Measurements from ENCODE around the gene PDE8B. TPM values are rescaled to one million over a fixed set of nuclear protein-coding genes. Genes with fewer than 3 reads are reported as not detected.
"Not testable (repeated sequence)": the region's sequence is repeated elsewhere in the genome, so short reads cannot be mapped to it uniquely, and the experiment has no call there.

PDE8B gene
- total and polyA plus RNA-seq, 7 donors = 0.23 to 11.3 (median 2.9) TPM

- peaks cover 0 to 44% (median 9%) of the 10 kb centered on the region in 4 donors for H3K36me3 ChIP-seq
- intact Hi-C loops (cut with DNase I) = no loop called here
- TF ChIP-seq POLR2A (IDR thresholded peaks at IDR 0.05) (no peak), POLR2AphosphoS5 (IDR thresholded peaks at IDR 0.05) (no peak), EP300 (IDR thresholded peaks at IDR 0.05) (no peak), CTCF (IDR thresholded peaks at IDR 0.05) (no peak)
- H3K27me3 ChIP-seq = no peaks in the 10 kb centered on the region
- no peak overlapping the region for H3K4me3 ChIP-seq
- 87 to 88% methylated on average over 2 of the region's 2 CpGs for WGBS, 2 donors
- no peaks in the 10 kb centered on the region for H3K9me3 ChIP-seq
- no peaks in the 10 kb centered on the region for H3K4me1 ChIP-seq
- H3K27ac ChIP-seq = no peak overlapping the region
- no peak for DNase-seq
These were observed 239.5 kb downstream of the PDE8B start for GRCh38 chr5:77449981-77450380.

- WGBS, 2 donors = 94 to 100% methylated on average over 1 of the region's 1 CpG
- Histone ChIP-seq H3K4me3 (no peak overlapping the region), H3K27ac (no peak overlapping the region), H3K27me3 (no peaks in the 10 kb centered on the region), H3K9me3 (no peaks in the 10 kb centered on the region), H3K36me3 (peaks cover 0 to 38% (median 8%) of the 10 kb centered on the region in 4 donors), H3K4me1 (no peaks in the 10 kb centered on the region)
- DNase-seq = no peak
- intact Hi-C loops (cut with DNase I) = no loop called here
- TF ChIP-seq POLR2AphosphoS5 (IDR thresholded peaks at IDR 0.05) (no peak), POLR2A (IDR thresholded peaks at IDR 0.05) (no peak), EP300 (IDR thresholded peaks at IDR 0.05) (no peak), CTCF (IDR thresholded peaks at IDR 0.05) (no peak)
These were observed 241.9 kb downstream of the PDE8B start for GRCh38 chr5:77452351-77452750.

- TF ChIP-seq POLR2AphosphoS5 (IDR thresholded peaks at IDR 0.05) (no peak), POLR2A (IDR thresholded peaks at IDR 0.05) (no peak), EP300 (IDR thresholded peaks at IDR 0.05) (no peak), CTCF (IDR thresholded peaks at IDR 0.05) (no peak)
- no peak for DNase-seq
- 94 to 96% methylated on average over 3 of the region's 3 CpGs for WGBS, 2 donors
- no peaks in the 10 kb centered on the region for H3K4me1 ChIP-seq
- no peak overlapping the region for H3K27ac ChIP-seq
- peaks cover 0 to 26% (median 1%) of the 10 kb centered on the region in 4 donors for H3K36me3 ChIP-seq
- no peaks in the 10 kb centered on the region for H3K9me3 ChIP-seq
- H3K27me3 ChIP-seq = no peaks in the 10 kb centered on the region
- H3K4me3 ChIP-seq = no peak overlapping the region
- intact Hi-C loops (cut with DNase I) = no loop called here
These were observed 243.6 kb downstream of the PDE8B start for GRCh38 chr5:77454123-77454522.

- Histone ChIP-seq H3K9me3 (no peaks in the 10 kb centered on the region), H3K36me3 (peaks cover 0 to 15% (median 0%) of the 10 kb centered on the region in 4 donors), H3K4me1 (peaks cover 0 to 4% (median 1%) of the 10 kb centered on the region in 4 donors), H3K4me3 (no peak overlapping the region), H3K27me3 (no peaks in the 10 kb centered on the region), H3K27ac (no peak overlapping the region)
- WGBS, 2 donors = 94 to 97% methylated on average over 5 of the region's 5 CpGs
- no peak for DNase-seq
- intact Hi-C loops (cut with DNase I) = no loop called here
- TF ChIP-seq CTCF (IDR thresholded peaks at IDR 0.05) (no peak), EP300 (IDR thresholded peaks at IDR 0.05) (no peak), POLR2A (IDR thresholded peaks at IDR 0.05) (no peak), POLR2AphosphoS5 (IDR thresholded peaks at IDR 0.05) (no peak)
These were observed 250.8 kb downstream of the PDE8B start for GRCh38 chr5:77461287-77461686.

- TF ChIP-seq EP300 (IDR thresholded peaks at IDR 0.05) (no peak), CTCF (IDR thresholded peaks at IDR 0.05) (no peak), POLR2A (IDR thresholded peaks at IDR 0.05) (no peak), POLR2AphosphoS5 (IDR thresholded peaks at IDR 0.05) (no peak)
- peaks cover 0 to 4% (median 1%) of the 10 kb centered on the region in 4 donors for H3K4me1 ChIP-seq
These were observed 253.4 kb downstream of the PDE8B start for GRCh38 chr5:77463905-77464304.

GRCh38 chr5:77468875-77469274, 258.4 kb downstream of the PDE8B start:
- DNase-seq; H3K27me3 ChIP-seq; H3K9me3 ChIP-seq; H3K4me3 ChIP-seq; H3K27ac ChIP-seq; H3K36me3 ChIP-seq; intact Hi-C loops (cut with DNase I); H3K4me1 ChIP-seq: not testable (repeated sequence)
- 93 to 94% methylated on average over 3 of the region's 3 CpGs for WGBS, 2 donors

More at GRCh38 chr5:77463905-77464304, 253.4 kb downstream of the PDE8B start:
- Histone ChIP-seq H3K27ac (no peak overlapping the region), H3K36me3 (peaks cover 0 to 10% (median 0%) of the 10 kb centered on the region in 4 donors), H3K9me3 (no peaks in the 10 kb centered on the region), H3K4me3 (no peak overlapping the region), H3K27me3 (no peaks in the 10 kb centered on the region)
- intact Hi-C loops (cut with DNase I) = no loop called here
- DNase-seq = no peak
- WGBS, 2 donors = 94 to 100% methylated on average over 1 of the region's 1 CpG

- H3K36me3 ChIP-seq; H3K4me1 ChIP-seq; H3K27me3 ChIP-seq; H3K9me3 ChIP-seq; DNase-seq; intact Hi-C loops (cut with DNase I); H3K27ac ChIP-seq; H3K4me3 ChIP-seq: not testable (repeated sequence)
- WGBS, 2 donors = 94 to 98% methylated on average over 11 of the region's 11 CpGs
These were observed 264.6 kb downstream of the PDE8B start for GRCh38 chr5:77475041-77475440.

All from sigmoid colon (tissue), 7 donors.